ENCODE results near the gene HDGF. TPM values are rescaled to one million over a fixed set of nuclear protein-coding genes. Genes with fewer than 3 reads are reported as not detected.

Gene HDGF
- total and polyA plus RNA-seq, 2 experiments from 2014 or later, result 153 to 192 TPM

- Histone ChIP-seq H3K27ac (peak overlapping the region; percentile 97), H3K9me3 (ENCODE audit: low read depth) (no peaks in the 10 kb centered on the region), H3K79me2 (peaks cover 19% of the 10 kb centered on the region), H3K4me2 (peak overlapping the region; percentile 92), H3K4me3 (no peak overlapping the region), H3K4me1 (ENCODE audit: insufficient read depth) (peaks cover 92% of the 10 kb centered on the region), H3K9me2 (replicated peaks; ENCODE audit: insufficient read depth) (no peaks in the 10 kb centered on the region), H2AFZ (no peak overlapping the region), H3K36me3 (replicated peaks; ENCODE audit: insufficient read depth, low read depth) (no peaks in the 10 kb centered on the region), H3K27me3 (no peaks in the 10 kb centered on the region), H4K20me1 (ENCODE audit: insufficient read depth, poor library complexity, severe bottlenecking) (no peaks in the 10 kb centered on the region)
- 24% methylated on average over 4 of the region's 4 CpGs for WGBS (ENCODE audit: low lambda C conversion rate, missing lambda C conversion rate)
- no peak for DNase-seq (ENCODE audit: low spot score)
- TF ChIP-seq EZH2phosphoT487 (IDR thresholded peaks at IDR 0.05; ENCODE audit: low read depth, severe bottlenecking, unreplicated experiment) (no peak), EZH2 (IDR thresholded peaks at IDR 0.05; ENCODE audit: borderline replicate concordance) (no peak), CTCF (IDR thresholded peaks at IDR 0.05; ENCODE audit: poor library complexity) (no peak)
Observed at GRCh38 chr1:156708218-156708661, 43.2 kb downstream of the HDGF start.

GRCh38 chr1:156707417-156708217, 43.9 kb downstream of the HDGF start:
- Histone ChIP-seq H3K4me3 (no peak overlapping the region), H4K20me1 (ENCODE audit: insufficient read depth, poor library complexity, severe bottlenecking) (no peaks in the 10 kb centered on the region), H3K4me2 (peak overlapping the region; percentile 92), H3K27ac (peak overlapping the region; percentile 97), H3K79me2 (peaks cover 22% of the 10 kb centered on the region), H3K9me3 (ENCODE audit: low read depth) (no peaks in the 10 kb centered on the region), H3K4me1 (ENCODE audit: insufficient read depth) (peaks cover 96% of the 10 kb centered on the region), H3K9me2 (replicated peaks; ENCODE audit: insufficient read depth) (no peaks in the 10 kb centered on the region), H3K36me3 (replicated peaks; ENCODE audit: insufficient read depth, low read depth) (no peaks in the 10 kb centered on the region), H3K27me3 (no peaks in the 10 kb centered on the region), H2AFZ (no peak overlapping the region)
- WGBS (ENCODE audit: low lambda C conversion rate, missing lambda C conversion rate), result 32% methylated on average over 7 of the region's 8 CpGs
- TF ChIP-seq EZH2 (IDR thresholded peaks at IDR 0.05; ENCODE audit: borderline replicate concordance), result no peak
- no peak for DNase-seq (ENCODE audit: low spot score)

GRCh38 chr1:156706657-156707416, 44.6 kb downstream of the HDGF start:
- Histone ChIP-seq H3K4me2 (peak overlapping the region; percentile 92), H3K4me1 (ENCODE audit: insufficient read depth) (peaks cover 88% of the 10 kb centered on the region), H3K79me2 (peaks cover 28% of the 10 kb centered on the region), H3K9me2 (replicated peaks; ENCODE audit: insufficient read depth) (no peaks in the 10 kb centered on the region), H2AFZ (peak overlapping the region; percentile 89), H3K36me3 (replicated peaks; ENCODE audit: insufficient read depth, low read depth) (no peaks in the 10 kb centered on the region), H4K20me1 (ENCODE audit: insufficient read depth, poor library complexity, severe bottlenecking) (peaks cover 2% of the 10 kb centered on the region), H3K27ac (peak overlapping the region; percentile 97), H3K27me3 (no peaks in the 10 kb centered on the region), H3K9me3 (ENCODE audit: low read depth) (no peaks in the 10 kb centered on the region), H3K4me3 (peak overlapping the region; percentile 51)
- peak; percentile 87 for DNase-seq (ENCODE audit: low spot score)
- 3% methylated on average over 13 of the region's 29 CpGs for WGBS (ENCODE audit: low lambda C conversion rate, missing lambda C conversion rate)
- TF ChIP-seq CTCF (IDR thresholded peaks at IDR 0.05; ENCODE audit: poor library complexity), result no peak
- no peak for TF ChIP-seq EZH2phosphoT487 (IDR thresholded peaks at IDR 0.05; ENCODE audit: low read depth, severe bottlenecking, unreplicated experiment)
- no peak for TF ChIP-seq EZH2 (IDR thresholded peaks at IDR 0.05; ENCODE audit: borderline replicate concordance)

Data from hepatocyte (in vitro differentiated cells).